GM21529 (cell line): ENCODE data around the gene ADAM15.

Experiments
- ATAC-seq: cut with Tn5 transposase; IDR thresholded peaks from one replicate; pipeline ENCODE4 v1.9.1; 2021; ENCODE audit not compliant: unreplicated experiment

ADAM15 gene, protein sequence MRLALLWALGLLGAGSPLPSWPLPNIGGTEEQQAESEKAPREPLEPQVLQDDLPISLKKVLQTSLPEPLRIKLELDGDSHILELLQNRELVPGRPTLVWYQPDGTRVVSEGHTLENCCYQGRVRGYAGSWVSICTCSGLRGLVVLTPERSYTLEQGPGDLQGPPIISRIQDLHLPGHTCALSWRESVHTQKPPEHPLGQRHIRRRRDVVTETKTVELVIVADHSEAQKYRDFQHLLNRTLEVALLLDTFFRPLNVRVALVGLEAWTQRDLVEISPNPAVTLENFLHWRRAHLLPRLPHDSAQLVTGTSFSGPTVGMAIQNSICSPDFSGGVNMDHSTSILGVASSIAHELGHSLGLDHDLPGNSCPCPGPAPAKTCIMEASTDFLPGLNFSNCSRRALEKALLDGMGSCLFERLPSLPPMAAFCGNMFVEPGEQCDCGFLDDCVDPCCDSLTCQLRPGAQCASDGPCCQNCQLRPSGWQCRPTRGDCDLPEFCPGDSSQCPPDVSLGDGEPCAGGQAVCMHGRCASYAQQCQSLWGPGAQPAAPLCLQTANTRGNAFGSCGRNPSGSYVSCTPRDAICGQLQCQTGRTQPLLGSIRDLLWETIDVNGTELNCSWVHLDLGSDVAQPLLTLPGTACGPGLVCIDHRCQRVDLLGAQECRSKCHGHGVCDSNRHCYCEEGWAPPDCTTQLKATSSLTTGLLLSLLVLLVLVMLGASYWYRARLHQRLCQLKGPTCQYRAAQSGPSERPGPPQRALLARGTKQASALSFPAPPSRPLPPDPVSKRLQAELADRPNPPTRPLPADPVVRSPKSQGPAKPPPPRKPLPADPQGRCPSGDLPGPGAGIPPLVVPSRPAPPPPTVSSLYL

DNA sequence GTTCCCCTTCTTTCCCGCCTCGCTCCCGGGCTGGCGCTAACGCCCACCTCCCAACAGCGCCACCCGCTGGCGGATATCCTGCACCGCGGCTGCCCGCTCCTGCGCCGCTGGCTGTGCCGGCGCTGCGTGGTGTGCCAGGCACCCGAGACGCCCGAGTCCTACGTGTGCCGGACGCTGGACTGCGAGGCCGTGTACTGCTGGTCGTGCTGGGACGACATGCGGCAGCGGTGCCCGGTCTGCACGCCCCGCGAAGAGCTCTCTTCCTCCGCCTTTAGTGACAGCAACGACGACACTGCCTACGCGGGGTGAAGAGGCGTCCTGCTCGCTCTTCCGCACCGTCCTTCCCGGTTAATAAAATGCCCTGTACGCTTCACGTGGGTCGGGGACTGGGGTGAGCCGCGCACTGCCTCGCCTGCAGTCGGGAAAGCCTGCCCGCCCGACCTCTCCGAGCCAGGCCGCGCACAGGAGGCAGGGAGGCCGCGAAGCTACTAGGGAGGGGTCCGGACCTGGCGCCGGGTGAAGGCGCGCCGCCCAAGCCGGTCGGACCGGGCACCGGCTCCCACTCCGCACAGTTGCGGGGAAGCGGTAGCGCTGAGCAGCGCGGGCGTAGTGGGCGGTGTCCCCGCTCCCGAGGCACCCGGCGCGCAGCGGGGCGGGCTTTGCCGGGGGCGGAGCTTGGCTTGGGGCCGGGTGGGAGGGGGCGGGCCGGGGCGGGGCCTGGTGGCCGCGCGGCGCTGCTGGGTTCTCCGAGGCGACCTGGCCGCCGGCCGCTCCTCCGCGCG, at the start of gene ADAM15:
Gene ADAM15 (plus strand): TSS at position 757 of the 782 bp plus-strand sequence. CDS start 71 bp downstream, outside the sequence.
- ATAC-seq: peak; percentile 62

DNA sequence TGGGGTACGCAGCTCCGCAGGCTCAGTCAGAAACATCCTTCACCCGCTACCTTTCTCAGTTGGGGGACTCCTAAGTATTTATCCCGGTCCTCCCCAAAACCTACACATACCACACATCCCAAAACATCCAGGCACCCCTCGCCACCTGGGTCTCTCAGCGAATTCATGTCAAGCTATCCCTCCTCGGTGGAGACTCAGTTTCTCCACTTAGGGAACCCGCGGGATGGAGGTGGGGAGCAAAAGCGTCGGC, 49.8 kb upstream of the ADAM15 start:
- ATAC-seq: no peak

DNA sequence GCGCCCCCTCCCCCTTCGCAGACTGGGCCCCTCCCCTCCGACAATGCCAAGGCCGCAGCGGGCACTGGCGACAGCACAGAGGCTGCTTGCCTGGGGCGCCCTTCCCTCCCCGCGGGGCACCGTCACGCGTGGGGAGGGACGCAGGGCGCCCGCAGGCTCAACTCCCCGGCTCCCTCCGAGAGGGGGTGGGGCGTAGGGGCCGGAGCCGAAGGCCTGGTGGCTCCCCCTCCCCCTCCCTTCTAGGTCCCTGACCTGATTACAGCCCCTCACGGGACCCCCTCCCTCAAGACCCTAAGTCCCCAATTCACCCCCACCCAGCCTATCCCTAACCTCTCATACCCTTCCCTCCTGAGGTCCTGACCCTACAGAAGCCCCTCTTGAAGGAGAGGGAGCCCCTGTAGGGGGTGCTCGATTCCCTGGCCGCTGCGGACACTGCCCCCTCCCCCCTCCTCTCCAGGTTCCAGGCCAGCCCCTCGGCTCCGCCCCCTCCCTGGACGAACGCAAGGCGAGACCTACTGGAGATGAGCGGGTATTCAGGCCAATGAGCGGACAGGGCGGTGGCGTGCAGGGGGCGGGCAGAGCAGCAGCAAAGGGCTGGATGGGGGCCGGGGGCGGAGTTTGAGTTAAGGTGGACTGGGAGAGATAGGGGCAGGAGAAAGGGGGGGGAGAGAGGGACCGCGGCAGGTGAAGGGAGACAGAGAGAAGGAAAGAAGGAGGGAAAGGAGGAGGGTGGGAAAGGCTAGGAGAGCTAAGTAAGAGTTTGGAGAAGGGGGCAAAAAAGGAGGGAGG, 49.2 kb upstream of the ADAM15 start:
- ATAC-seq: peak; percentile 48

DNA sequence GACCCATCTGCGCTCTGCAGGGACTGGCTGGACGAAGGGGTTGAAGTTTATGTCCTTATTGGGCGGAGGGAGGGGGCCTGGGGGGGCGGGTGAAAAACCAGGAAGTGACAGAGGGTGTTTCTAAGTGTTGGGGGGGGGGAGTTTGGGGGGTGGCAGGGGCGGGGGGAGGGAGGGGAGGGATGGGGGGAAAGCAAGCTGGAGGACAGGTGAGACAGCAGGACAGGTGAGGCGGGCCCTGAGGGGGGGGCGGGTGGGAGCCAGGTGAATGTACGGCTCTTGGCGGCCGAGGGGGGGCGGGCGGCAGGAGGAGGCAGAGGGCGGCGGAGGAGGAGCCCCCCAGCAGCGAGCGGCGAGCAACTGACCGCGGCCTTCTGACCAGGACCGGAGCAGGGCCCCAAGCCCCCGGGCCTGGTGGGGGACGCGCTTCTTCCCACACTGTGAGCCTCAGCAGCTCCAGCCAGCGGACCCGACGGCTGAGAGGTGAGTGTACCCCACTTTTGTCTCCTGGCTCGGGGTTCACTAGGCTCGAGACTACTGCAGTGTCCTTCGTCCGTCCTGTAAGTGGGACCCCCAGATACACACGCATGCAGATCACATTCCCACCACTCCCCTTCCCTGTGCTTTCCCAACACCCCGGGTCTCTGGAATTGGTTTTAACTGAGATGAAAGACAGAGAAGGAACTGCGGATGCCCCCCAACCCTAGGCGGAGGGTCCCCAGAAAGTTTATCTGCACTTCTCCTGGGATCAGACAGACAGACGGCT, 48.5 kb upstream of the ADAM15 start, which contains the start of gene ZBTB7B:
Gene ZBTB7B (plus strand): TSS at position 339 of the 763 bp plus-strand sequence. CDS start 11,859 bp downstream, outside the sequence.
- ATAC-seq: no peak

DNA sequence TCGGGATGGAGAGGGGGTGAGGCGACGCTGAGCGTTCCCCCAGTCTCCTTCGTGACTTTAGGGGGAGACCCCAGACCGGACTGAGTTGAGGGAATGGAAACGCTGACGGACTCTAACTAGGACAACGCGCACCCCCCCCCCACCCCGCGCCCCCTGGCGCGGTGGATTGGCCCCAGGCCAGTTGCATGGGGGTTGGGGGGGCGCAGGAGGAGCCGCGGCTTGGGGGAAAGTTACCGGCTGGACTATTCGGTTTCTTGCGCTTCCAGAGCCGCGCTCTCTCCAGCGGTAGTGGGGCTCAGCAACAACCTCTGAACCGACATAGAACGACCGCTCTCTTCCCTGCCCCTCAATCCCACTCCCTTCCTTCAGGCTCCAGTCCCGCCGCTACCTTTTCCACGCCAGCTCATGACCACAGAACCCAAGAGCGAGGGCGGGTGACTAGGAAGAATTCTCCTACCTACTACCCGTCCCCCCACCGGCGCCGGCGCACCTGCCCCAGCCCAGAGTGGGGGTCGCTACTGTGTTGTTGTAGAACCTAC, 47.8 kb upstream of the ADAM15 start:
- ATAC-seq: no peak

DNA sequence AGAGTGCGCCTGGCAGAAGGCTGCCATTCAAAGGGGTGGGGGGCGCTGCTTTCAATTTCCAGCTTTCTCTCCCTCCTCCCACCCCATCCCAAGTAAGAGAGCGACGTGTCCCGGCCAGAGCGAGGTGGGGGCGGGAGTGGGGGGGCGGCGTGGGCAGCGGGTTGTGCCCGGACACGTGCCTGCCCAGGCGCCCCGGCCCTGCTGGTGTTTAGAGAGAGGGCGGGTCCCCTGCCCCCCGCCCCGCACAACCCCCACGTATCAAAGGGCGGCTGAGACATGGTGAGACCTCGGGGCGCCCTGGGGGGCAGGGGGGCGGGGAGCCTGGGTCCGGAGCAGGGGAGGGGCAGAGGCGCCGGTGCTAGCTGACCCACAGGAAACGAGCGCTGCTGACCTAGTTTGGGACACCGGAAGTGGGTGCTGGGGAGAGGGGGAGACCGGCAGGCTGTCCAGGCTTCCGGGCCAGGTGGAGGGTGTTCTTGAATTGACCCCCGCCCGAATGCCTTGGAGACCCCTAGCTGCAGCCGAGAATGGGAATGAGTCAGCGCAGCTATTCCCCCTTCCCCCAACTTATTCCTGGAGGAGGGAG, 47.3 kb upstream of the ADAM15 start:
- no peak for ATAC-seq

DNA sequence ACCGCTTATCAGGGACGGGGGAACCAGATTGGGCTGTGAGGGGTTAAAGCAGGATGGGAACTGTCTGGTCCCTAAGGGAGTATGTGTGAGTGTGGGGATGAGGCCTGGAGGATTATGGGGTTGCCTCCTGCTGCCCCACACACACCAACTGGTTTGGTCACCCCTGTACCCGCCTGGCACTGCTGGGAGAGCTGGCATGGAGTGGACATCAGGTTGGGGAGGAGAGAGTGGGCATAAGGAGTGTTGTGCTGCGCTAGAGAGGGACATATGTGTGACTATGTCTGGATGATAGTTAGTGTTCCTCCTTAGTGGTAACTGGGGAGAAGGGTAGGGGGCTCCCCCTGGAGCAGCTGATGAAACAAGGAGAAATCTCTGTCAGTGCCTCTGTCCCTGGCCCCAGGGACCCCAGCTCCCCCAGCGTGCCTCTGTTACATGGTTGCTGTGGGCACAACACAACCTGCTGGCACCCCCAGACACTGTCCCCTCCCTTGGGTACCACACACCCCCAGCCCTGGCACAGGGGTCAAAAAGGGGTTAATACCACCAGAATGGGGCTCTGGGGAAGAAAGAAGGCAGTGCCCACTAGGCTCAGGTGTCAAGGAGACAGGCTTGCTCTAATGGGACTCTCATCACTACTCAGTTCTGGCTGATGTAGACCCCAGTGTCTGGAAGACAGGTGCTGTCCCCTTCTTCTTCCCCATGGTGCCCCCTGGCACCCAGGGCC, 46.6 kb upstream of the ADAM15 start:
- no peak for ATAC-seq

DNA sequence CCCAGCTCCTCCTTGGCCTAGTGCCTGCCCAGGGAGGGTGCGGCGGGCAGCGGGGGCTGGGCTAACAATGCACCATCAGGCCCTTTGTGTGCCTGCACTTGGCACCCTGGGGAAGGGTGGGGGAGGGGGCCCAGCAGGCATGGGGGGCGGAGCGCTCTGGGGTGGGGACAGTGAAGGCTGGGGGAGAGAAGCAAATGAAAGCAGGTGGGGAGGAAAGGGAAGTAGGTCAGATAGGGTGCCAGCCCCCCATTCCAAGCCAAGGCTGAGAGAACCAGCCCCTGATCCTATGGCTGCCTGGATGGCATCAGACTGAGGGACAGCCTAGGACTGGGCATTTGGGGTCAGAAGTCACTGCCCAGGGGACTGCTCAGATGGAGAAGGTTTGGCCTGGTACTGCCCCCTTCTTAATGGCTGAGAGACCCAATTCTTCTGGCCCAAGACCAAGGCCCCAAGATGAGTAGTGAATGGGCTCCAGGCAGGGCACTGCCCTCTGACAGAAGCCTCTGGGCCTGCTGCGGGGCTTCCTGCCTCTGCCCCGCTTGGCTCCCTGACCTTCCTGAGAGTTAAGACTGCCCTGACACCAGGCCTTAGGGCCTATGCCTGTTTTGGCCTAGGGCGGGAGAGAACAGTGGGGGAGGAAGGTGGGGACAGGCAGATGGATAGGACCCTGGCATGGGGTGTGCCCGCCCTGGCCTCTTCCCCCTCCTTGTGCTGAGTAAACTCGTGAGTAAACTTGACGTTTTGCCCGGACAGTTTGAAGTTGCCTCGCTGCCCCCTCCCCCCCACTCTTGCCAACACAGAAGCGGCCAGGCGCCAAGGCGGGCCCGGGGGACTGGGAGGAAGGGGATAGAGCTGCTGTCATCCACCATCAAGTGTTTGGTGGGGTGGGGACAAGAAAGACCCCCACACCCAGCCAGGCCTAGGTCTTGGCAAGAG, 45.8 kb upstream of the ADAM15 start:
- ATAC-seq: no peak

DNA sequence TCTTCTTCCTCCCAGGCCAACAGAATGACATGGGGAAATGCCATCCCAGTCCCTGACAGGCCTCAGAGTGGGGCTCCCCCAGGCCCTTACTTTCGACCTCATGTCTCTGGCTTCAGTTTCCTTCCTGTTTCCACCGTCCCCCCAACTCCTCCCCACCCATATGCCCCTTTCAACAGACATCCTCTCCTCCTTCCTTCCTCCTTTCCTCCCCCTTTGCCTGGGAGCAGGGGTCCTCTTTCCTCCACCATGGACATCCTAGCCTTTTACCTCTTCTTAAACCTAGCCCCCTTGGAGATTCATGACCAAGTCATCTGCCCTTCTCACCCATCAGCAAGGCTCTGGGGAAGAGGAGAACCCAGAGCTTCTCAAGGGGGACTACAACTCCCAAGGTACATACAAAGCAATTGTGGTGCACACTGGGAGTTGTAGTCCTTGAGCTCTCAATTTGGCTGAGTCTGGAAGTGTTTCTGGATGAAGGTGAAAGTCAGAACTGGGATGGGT, 44.5 kb upstream of the ADAM15 start:
- no peak for ATAC-seq

DNA sequence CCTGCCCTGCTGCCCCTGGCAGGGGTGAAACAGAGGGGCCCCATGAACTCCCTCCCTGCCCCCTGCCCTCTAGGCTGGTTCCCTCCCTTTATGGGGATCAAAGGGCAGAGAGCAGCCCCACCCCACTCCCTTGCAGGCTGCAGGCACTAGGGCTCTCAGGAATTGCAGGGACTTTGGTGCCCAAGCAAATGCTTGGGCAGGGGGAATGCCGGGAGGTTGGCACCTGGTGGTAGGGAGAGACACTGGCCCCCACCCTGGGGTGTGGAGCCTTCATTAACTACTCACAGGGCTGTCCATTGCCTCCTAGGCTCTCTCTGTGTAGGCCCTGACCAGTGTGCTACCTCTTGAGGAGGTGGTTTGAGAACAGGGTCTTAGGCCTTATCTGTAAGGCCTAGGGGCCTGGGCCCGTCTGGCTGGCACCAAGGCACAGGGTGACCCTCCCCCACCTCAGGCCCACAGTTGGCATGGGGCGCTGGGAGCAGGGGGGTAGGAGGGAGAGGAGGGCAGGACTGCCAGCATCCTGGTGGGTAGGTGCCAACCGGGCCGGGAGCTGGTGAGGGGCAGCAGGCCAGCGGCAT, 43.8 kb upstream of the ADAM15 start:
- ATAC-seq: no peak

DNA sequence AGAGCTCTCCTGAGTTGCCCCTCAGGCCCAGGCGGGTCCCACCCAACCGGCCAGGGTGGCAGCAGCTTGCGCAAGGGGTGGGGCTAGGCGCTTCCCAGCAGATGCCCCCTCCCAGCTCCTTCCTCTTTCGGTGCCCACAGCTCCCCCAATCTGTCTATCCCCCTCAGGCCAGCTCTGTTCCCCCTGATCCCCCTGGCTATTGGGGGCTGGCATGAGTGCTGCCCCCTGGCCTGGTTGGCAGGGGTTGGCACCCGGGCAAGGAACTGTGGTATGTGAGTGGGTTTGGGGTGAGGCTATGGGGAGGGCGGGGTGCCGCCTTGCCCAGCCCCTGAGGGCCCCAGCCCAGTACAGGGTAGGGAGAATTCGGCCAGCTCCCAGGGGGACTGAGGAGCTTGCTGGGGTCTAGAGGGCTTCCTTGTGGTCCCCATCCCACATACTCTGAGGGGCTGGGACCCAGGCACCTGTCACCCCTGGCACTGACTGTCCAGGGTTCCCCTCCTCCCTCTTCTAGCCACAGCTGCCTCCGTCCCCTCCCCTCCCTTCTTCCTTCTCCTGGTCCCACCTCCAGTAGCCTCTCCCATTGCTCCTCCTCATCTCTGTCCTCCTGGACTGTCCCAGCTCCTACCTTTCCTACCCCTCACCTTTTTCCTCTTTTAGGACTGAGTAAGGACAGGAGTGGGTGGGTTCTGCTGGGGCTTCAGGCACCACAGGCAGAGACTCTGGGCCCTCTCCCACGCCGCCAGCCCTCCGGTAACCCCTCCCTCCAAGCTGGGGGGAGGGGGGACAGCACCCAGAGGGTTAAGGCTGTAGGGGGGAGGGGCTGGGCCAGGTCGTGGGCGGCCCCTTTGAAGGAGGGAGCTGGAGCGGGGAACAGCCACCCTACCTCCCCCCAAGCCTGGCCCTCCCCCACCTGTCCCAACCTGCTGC, 42.8 kb upstream of the ADAM15 start:
- no peak for ATAC-seq

DNA sequence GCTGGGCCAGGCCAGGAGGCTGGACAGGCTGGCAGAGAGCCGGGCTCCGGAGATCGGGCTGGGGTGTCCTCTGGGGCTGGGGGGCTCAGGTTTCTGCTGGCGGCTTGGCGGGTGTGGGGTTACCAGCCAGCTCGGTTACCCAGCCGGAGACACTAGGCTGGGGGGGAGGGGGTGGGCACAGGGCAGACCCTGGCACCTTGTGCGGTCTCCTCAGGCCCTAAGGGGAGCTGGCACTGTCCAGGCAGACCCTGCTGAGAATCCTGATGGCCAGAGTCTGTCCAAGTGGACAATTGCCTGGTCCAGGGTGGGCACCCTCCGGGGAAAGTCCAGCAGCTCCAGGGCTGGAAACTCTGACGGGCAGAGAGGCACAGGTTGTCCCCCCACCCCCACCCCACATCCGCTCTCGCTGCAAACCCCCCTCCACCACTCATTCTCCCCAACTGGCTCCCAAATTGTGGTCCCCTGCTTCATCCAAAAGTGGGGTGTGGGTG, 41.9 kb upstream of the ADAM15 start:
- no peak for ATAC-seq

DNA sequence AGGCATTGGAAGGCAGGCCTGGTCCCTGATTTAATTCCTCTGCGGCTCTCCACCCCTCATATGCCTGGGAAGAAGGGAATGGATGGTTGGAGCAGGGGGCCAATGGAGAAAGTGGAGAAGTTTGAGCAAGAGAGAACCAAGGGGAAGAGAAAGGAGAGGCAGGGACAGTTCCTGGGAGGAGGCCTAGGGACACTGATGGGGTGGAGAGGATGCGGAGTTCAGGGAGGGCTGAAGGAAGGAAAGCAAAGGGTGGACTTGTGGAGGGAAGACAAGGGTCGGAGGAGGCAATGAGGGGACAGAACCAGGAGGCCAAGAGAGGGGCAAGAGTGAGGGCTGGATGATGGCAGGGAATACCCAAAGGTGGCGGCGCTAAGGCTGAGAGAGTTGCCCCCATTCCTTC, 41.4 kb upstream of the ADAM15 start:
- ATAC-seq: no peak

DNA sequence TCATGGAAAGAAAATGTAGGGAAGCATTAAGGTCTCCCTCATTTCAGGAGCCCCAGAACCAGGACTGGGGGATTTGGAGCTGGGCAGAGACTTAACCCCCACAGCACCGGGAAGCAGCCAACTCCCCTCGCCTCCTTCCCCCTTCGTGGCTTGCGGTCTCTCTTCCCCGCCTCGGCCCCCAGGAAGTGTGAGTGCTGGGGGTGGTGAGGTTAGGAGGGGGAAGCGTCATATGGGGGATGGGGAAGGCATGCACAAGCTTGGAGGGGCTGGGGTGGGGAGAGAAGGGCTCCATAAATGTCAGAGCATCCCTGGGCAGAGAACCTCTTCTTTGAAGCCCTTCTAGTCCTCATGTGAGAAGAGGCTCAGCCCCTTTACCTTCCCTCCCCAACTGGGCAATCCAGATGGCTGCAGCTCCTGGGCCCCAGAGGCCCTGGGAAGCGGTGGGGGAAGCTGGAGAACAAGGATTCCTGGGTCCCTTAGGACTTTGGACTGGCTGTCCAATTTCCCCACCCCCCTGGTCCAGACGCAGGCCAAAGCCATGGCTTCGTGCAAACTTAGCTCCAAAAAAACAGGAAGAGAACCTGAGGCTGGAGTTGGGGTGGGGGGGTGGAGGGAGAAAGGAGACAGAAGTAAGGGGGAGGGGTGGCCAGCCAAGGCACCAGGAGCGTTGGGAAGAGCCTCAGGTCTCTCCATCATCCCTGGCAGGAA, 40.8 kb upstream of the ADAM15 start:
- no peak for ATAC-seq

DNA sequence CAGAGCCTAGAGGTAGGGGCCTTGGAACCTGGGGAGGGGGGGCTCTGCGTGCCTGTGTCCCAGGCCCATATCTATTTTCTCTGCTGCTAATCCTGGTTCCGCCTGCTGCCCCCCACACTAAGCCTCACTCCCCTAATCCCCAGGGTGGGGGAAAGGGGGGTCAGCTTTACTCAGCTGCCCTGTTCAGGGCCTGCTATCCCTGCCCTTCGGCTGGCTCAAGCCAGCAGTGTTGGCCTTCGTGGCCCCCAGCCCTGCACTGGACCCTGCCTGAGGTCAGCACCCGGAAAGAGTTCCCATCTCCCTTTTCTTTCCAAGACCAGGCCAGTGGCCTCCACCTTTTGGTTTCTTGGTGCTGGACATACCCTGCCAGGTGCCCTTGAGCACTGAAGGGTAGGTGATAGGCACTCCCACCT, 40.1 kb upstream of the ADAM15 start:
- ATAC-seq: no peak
